GM19238 (cell line): ENCODE data around the gene SNRNP200.

Experiments
- DNase-seq: peaks from one replicate; pipeline ENCODE4 v3.0.0; 2011; ENCODE audit warnings: low spot score; ENCODE audit not compliant: insufficient read length

SNRNP200 gene

DNA sequence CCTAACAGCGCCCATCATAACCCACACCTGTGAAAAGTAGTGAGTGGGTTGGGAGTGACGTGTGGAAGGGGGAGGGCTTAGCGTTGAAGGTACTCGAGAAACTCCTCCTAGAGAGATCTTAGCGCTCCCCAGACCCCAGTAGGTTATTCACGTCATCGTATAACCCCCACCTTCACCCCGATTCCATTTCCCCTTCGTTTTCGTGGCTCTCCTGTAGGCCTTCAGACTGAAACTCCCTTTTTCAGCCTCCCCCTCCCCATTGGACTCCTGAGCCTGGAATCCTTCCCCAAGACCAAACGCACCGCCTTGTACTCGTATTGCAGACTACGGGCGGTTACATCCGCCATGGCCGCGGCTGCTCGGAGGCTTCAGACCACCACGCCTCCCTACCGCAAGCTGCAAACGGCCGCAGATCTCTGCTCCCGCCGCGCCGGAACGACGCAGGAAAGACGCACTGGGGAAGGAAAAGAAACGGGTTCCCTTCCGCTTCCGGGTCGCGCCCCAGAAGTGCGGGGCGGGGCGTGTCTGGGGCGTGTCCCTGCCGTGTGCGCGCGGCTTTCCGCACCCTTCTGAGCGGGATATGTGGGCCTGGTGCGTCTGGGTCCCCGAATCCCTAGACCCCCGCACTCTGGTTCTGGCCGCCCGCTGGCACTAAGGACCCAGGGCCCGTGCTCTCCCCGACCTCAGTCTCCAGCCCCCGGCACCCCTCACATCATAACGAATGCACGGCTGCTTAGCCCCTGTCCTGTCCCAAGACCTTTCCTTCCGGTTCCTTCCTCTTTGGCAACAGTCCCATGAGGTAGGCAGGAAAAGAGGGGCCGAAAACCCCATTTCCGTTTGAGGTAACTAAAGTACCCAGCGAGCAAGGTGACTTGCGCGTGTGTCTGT is at the start of gene SNRNP200:
Gene SNRNP200 (minus strand): TSS at position 456 of the 888 bp plus-strand sequence. CDS start 109 bp downstream, at position 347.
- DNase-seq = peak; percentile 78

DNA sequence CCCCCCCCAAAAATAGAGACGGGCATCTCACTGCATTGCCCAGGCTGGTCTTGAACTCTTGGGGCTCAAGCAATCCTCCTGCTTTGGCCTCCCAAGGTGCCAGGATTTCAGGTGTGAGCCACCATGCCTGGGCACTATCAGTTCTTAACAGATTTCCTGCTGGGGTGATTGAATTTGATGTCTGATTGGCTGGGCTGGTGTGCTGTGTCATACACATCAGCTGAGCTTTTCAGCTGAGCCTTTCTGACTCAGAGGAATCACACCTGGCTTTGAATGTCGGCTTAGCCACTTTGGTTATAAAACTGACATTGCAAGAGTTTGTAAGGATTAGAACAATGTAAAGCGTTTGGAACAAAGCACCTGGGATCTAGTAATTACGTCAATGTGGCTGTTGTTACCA is 49.1 kb upstream of the SNRNP200 start:
- no peak for DNase-seq

GRCh38 chr2:96353606-96354101 is 48.3 kb upstream of the SNRNP200 start:
- DNase-seq = no peak

- no peak for DNase-seq
Measured at GRCh38 chr2:96353032-96353561, 47.8 kb upstream of the SNRNP200 start.

DNA sequence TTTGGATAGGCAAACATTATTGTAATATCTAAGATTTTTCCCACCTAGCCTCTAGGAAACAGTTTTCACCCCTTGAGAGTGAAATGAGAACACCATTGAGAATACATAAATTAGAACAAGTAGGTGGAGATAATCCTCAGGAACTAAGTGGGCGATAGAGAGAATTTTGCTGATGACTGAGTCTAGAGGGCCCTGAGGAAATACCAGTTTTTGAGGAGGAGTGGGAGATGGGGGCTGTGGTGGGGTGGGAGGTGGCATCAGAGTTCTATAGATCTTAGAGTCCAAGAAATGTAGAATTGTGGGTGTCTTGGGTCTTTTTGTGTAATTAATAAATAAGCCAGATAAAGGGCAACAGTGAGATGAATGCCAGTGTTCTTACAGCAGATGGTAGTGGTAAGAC is 42.0 kb upstream of the SNRNP200 start:
- no peak for DNase-seq

GRCh38 chr2:96345868-96346462 is 40.6 kb upstream of the SNRNP200 start:
- no peak for DNase-seq

DNA sequence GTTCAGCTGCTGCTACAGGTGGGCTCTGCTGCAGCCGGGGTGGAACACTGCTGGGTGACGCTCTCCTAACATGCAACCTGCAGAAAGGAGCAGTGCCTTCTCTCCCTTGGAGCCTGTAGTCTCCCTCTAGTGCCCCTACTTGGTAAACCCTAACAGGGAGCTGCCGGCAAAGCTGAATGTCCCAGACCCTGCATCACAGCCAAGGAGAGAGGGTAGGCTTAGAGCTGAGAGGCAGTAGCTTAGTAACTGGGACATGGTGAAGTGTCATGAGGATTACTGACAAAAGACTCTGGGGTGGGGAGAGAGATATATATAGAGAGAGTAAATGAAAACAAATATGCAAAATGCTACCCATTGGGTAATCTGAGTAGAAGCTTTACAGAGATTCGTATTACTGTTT is 40.1 kb upstream of the SNRNP200 start:
- DNase-seq = no peak

DNA sequence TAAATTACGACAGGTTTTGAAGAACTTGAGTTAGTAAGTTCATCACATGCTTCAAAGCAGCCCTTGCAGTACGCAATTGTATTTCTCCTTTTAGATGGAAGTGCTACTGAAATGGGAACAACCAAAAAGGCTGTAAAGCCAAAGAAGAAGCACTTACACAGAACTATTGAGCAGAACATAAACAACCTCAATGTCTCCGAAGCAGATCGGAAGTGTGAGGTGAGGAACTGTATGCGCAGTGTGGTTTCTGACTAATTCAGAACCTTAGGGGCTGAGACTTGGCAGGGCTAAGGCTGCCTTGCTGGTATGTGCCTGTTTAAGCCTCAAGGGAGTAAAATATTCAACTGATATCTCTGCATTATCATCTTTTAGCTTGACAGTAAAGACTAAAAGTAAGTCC is 38.7 kb upstream of the SNRNP200 start:
- peak; percentile 39 for DNase-seq

GRCh38 chr2:96342085-96342484 is 36.7 kb upstream of the SNRNP200 start:
- no peak for DNase-seq

DNA sequence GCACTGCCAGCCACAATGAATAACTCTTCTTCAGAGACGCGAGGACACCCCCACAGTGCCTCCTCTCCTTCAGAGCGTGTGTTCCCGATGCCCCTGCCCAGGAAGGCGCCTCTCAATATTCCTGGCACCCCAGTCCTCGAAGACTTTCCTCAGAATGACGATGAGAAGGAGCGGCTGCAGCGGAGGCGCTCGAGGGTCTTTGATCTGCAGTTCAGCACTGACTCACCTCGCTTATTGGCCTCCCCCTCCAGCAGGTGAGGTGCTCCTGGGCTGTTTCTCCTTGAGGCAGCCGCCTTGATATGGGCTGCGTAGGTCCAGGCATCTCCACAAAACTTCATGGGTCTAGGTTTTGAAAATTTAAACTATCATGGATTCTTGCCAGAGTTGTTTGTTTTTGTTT is 36.3 kb upstream of the SNRNP200 start:
- DNase-seq = no peak

GRCh38 chr2:96340493-96341414 is 35.4 kb upstream of the SNRNP200 start:
- DNase-seq = no peak

DNA sequence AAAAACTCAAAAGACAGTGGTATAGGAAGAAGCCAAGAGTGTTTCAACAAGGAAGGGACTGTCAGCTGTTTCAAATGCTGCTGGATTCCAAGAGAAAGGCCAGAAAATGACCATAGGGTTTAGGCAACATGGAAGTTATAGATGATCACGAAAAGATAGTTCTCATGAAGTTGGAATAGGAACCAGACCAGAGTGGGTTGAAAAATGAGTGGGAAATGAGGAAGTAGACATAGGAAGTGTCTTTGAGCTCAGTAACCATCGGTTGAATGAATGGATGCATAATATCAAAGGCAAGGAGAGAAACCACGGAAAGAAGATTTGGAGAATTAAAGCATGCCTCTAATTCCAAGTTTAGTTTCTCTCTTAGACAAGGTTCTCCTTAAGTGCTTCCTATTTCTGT is 31.5 kb upstream of the SNRNP200 start:
- DNase-seq = no peak

GRCh38 chr2:96336104-96336775 is 30.9 kb upstream of the SNRNP200 start:
- no peak for DNase-seq

GRCh38 chr2:96333708-96334107 is 28.4 kb upstream of the SNRNP200 start:
- no peak for DNase-seq

GRCh38 chr2:96330407-96330806 is 25.1 kb upstream of the SNRNP200 start:
- DNase-seq = no peak

- DNase-seq = no peak
Measured at GRCh38 chr2:96329874-96330273, 24.5 kb upstream of the SNRNP200 start.

DNA sequence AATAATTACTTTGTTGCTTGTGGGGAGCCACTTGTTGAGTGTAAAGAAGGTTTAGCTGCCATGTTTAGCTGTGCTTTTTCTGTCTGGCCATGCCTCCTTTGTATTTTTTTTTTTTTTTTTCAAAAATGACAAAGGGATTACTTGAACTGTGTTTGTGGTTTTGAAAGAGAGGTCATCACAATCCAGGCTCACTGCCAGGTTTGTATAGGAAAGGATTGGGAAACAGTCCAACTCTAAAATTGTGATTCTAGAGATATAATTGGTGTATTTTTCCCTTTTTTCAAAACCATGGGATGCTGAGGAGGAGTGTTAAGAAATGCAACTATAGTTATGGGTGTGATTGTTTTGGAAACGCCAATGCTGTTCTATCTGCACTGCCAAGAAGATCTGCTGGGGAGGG is 24.1 kb upstream of the SNRNP200 start:
- DNase-seq = no peak

DNA sequence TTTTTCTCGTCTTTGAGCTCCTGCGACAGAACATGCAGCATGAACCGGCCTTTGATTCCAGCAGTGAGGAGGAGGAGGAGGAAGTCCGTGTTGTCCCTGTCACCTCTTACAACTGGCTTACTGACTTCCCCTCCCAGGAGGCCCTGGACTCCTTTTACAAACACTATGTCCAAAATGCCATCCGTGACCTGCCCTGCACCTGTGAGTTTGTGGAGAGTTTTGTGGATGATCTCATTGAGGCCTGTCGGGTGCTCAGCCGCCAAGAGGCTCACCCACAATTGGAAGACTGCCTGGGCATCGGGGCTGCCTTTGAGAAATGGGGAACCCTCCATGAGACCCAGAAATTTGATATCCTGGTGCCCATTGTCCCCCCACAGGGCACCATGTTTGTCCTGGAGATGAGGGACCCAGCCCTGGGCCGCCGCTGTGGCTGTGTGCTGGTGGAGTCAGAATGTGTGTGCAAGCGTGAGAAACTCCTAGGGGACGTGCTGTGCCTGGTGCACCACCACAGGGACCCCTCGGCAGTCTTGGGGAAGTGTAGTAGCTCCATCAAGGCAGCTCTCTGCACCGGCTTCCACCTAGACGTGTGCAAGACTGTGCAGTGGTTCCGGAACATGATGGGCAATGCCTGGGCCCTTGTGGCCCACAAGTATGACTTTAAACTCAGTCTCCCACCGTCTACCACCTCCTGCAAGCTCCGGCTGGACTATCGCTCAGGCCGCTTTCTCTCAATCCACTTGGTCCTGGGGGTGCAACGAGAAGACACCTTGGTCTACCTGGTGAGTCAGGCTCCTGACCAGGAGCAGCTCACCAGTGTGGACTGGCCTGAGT is 21.9 kb upstream of the SNRNP200 start:
- DNase-seq = no peak

DNA sequence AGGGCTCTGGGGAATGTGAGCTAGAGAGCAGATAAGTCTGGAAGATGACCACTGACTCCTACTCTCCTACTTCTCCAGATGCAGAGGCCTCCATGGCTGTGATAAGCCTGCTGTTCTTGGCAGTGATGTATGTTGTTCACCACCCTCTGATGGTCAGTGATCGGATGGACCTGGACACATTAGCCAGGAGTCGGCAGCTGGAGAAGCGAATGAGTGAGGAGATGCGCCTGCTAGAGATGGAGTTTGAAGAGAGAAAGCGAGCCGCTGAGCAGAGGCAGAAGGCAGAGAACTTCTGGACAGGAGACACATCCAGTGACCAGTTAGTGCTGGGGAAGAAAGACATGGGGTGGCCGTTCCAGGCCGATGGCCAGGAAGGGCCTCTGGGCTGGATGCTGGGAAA is 21.2 kb upstream of the SNRNP200 start:
- DNase-seq = no peak

DNA sequence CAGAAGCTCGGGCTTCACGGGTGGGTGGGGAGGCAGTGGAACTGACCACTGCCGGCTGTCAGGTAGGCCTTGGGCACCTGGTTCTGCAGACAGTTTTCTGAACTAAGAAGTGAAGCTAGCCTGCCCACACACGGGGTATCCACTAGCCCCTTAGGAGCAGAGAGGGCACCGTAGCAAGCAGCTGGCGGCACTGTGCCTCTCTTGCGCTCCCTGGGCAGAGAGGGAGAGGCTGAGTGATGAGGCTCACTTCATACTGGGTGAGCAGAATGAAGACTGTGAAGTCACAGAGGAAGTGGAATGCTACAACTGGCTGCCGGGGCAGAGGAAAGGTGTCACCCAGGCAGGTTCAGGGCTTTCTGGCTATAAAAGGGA is 20.5 kb upstream of the SNRNP200 start:
- DNase-seq = no peak
